HG03175 (cell line): ENCODE data around the gene DPF3.

Source experiments
- ATAC-seq: cut with Tn5 transposase; IDR thresholded peaks from one replicate; pipeline ENCODE4 v1.9.1; 2021; ENCODE audit warnings: mild to moderate bottlenecking, moderate library complexity; ENCODE audit not compliant: unreplicated experiment

DPF3 gene

GRCh38 chr14:72904840-72905561 lies 11.1 kb upstream of the DPF3 start:
- ATAC-seq: no peak

GRCh38 chr14:72904218-72904617 lies 10.3 kb upstream of the DPF3 start:
- no peak for ATAC-seq

- ATAC-seq: no peak
These were observed 9.8 kb upstream of the DPF3 start for GRCh38 chr14:72903716-72904115.

GRCh38 chr14:72902801-72903530 lies 9.1 kb upstream of the DPF3 start:
- ATAC-seq: no peak

GRCh38 chr14:72901361-72901760 lies 7.5 kb upstream of the DPF3 start:
- no peak for ATAC-seq

- no peak for ATAC-seq
These were observed 4.5 kb upstream of the DPF3 start for GRCh38 chr14:72898448-72898847.

GRCh38 chr14:72894623-72895378 lies 900 bp upstream of the DPF3 start:
- no peak for ATAC-seq

- ATAC-seq: no peak
These were observed 372 bp upstream of the DPF3 start for GRCh38 chr14:72894323-72894622.

- ATAC-seq: no peak
These were observed 844 bp downstream of the DPF3 start for GRCh38 chr14:72892879-72893635.

- ATAC-seq: no peak
These were observed 1.6 kb downstream of the DPF3 start for GRCh38 chr14:72892103-72892878.

GRCh38 chr14:72891666-72892102 lies 2.2 kb downstream of the DPF3 start:
- ATAC-seq: no peak

GRCh38 chr14:72889366-72889765 lies 4.5 kb downstream of the DPF3 start:
- ATAC-seq: no peak

- ATAC-seq: no peak
These were observed 5.2 kb downstream of the DPF3 start for GRCh38 chr14:72888636-72889201.

- ATAC-seq: no peak
These were observed 5.7 kb downstream of the DPF3 start for GRCh38 chr14:72888192-72888591.

- ATAC-seq: no peak
These were observed 6.4 kb downstream of the DPF3 start for GRCh38 chr14:72887514-72887913.

- no peak for ATAC-seq
These were observed 9.5 kb downstream of the DPF3 start for GRCh38 chr14:72884386-72884785.

GRCh38 chr14:72883961-72884360 lies 9.9 kb downstream of the DPF3 start:
- ATAC-seq: no peak

- ATAC-seq: no peak
These were observed 10.8 kb downstream of the DPF3 start for GRCh38 chr14:72883109-72883508.

- ATAC-seq: no peak
These were observed 11.4 kb downstream of the DPF3 start for GRCh38 chr14:72882463-72882862.

GRCh38 chr14:72882047-72882446 lies 11.9 kb downstream of the DPF3 start:
- no peak for ATAC-seq
